HuH-7.5 (cell line): Measurements from ENCODE around the gene NDUFS1.
"Not testable (repeated sequence)": the region's sequence is repeated elsewhere in the genome, so short reads cannot be mapped to it uniquely, and the experiment has no call there.

Experiments used
- DNase-seq: peaks from one replicate; pipeline ENCODE4 v3.0.0; 2011; ENCODE audit warnings: low spot score

NDUFS1 gene

GRCh38 chr2:206098471-206098870, 60.8 kb downstream of the NDUFS1 start:
- DNase-seq: no peak

DNA sequence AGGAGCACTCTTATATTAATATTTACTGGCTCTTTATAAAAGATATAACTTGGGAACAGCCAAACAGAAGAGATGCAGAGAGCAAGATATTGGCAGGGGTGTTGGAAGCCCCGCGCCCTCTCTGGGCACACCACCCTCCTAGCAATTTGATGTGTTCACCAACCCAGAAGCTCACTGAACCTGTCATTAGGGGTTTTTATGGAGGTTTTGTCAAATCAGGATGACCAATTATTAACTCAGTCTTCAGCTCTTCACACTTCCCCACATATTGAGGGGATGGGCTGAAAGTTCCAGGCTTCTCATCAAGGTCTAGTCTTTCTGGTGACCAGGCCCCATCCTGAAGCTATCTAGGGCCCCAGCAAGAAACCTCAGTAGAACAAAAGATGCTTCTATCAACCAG, 62.4 kb downstream of the NDUFS1 start:
- no peak for DNase-seq

DNA sequence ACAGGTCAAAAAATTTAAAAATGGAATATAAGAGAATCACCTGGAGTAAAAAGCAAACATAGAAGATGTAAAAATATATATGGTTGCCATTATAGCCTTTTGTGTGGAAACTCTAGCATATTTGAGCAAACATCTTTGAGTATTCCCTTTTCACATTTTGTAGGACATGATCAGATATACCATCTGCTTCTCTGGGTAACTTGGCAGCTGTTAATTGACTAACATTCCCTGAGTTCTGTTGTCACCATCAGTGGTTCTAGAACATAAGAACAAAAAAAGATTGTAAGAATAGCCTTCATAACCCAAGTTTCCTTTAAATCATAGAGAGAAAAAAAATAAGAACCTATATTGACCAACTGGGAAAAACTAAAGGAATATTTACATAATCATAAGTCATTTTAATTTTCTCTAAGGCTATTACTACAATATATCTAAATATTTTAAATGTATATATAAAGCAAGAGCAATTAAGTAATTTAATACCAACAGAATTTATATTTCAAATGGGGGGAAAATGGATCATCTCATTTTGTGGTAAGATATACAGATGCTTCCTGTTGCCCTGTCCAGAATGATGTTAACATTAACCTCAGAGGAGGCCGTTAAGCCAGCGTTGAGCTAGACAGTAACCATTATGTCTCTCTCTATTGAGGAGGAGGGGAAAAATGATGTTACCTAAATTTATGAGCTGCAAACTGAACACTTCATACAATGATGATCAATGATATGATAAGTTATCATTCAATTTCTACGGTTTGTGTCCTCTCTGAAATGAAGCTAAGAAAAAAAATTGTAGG, 63.5 kb downstream of the NDUFS1 start:
- no peak for DNase-seq

DNA sequence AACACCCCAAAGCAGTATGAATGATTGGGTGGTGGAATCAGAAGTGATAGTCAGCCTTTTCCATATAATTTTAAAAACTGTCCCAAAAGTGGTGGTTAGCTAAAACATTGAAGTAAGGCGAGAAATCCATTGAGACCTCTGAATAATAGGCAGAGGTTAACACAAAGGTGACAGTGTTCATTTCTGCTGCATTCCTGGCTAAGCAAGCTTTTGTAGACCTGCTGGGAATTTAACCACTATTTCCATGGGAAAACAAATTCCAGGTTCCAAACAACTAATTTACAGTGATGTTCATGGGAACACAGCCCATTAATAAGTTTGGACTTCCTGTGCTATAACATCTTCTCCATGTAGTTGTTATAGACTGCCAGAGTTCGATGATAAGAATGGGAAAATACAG, 66.9 kb downstream of the NDUFS1 start:
- no peak for DNase-seq

DNA sequence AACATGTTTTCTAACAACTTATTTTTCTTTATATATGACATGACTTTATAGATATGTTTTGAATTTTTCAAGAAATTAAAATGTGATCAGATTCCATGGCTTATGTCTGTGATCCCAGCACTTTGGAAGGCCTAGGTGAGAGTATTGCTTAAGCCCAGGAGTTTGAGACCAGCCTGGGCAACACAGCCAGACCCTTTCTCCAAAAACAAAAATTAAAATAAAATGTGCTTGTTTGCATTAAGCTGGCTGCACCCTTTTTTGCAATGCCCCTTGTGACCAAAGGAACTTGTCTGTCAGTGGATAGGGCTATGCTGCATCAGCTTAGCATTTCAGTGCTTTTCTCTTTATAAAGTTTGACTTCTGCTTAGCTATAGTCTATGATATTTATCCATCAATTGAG, 71.0 kb downstream of the NDUFS1 start:
- DNase-seq: no peak

GRCh38 chr2:206086716-206087350, 72.4 kb downstream of the NDUFS1 start:
- peak; percentile 23 for DNase-seq

GRCh38 chr2:206085742-206086445, 73.3 kb downstream of the NDUFS1 start, which contains the start of gene INO80D:
TSS of gene INO80D (minus strand) at chr2:206086174. CDS start at chr2:206063016, 23,158 bp downstream.
- peak; percentile 61 for DNase-seq

DNA sequence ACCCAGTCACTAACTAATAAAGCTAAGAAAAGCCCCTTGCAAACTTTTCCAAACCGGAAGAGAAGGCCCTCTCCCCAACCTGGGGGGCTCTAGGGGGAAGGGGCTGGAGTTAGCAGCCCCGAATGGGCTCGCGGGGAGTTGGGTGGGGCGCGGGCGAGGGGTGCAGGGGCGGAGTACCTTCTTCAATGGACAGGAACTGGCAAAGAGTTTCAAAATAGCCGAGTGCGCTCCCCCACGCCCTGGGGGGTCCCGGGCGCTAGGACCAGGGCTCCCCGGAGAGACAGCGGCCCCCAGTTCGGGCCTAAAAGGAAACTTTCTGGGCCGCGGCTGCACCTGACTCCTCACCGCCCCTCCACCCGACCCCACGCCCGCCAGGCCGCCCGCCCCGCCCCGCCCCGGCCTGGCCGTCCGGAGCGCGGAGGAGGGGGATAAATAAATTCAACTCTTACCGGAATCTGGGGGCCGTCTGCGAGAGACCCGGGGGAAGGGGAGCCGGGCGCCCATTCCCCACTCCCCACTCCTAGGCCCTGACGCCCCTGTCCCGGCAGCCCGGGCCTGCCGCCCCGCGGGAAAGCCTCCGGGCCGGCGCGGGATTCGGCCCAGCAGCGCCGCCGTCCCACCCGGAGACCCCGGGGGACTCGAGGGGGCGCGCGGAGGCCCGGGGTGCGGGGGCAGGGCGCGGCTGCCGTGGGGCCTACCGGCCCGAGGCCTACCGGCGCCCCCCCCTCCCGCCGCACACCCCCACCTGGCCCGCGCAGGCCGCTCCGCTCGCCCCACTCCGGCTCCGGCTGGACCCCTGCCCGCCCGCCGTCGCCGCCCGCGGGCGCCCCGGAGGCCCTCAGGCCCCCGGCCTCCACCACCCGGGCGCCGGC, 74.1 kb downstream of the NDUFS1 start:
- peak; percentile 35 for DNase-seq

DNA sequence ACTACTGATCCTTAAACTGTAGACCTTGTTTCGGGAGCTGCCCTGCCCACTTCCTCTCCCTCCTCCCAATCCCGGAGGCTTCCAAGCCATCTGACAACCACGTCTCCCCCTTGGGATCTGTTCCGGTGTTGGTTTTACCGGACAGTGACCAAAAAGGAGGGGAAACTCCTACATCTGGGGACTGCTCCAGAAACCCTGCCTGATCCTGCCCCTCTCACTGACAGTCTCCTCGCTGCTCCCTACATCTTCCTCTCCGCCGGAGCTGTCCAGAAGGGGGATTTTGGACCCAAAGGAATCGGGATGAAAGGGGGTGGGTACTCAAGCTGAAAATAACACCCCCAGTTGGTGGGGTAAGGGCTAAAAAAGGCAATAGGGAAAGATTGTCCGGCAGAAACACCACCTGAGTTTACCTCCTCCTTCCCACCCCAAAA, 74.8 kb downstream of the NDUFS1 start:
- peak; percentile 45 for DNase-seq

DNA sequence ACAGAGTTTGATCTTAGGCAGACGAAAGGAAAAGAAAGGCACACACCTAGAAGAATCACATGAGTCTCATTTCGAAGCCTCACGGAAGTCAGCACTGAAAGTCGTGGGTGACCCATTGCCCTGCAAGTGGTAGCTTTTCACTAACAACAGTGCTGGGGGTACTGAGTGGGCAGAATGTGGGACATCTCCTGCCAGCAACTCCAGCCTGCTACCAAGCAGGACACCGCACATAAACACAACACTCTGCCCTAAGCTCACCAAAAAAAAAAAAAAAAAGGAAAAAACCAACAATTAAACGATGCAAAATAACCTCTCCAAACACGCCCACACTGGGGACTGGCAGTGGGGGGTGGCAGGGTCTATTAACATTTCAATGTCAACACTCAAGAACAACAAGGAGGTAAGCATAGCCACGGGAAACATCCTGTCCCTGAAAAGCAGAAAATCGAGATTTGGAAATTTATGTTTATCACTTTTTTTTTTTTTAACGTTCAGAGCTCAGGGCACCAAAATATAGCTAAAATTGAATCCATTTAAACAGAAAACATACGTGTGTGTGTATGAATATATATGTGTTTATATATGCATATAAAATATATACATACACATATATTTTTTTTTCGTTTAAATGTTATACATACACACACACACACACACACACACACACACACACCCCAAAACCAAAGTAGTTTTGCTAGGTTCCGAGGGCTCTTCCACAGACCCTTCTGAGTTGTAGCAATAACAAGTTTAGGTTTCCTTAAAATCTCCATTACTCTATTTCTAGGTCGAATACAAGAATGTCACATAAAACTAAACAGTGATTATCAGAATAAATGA, 75.4 kb downstream of the NDUFS1 start:
- no peak for DNase-seq

DNA sequence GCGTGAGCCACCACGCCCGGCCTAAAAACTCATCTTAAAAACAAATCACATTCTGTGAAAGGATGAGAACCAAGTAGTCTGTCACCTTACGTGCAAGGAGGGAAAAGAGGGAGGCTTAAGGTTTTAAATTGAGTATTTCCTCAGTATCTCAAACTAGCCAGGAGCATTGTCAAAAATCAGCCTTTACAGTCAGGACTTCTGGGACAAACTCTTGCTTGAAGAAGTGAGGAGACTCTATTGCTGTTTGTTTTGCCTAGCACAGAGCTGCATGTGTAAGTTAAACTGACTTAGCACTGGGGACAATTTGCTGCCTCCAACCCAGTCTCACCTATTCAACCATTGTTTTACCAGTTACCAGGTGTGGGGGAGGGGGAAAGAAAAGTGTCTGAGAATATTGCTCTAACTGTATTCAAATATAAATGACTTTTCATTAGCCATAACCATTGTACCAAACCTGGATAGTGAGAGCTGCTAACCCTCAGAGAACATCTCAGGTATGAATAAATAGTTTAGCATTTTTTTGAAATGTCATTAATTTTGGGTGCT, 76.9 kb downstream of the NDUFS1 start:
- DNase-seq: no peak

DNA sequence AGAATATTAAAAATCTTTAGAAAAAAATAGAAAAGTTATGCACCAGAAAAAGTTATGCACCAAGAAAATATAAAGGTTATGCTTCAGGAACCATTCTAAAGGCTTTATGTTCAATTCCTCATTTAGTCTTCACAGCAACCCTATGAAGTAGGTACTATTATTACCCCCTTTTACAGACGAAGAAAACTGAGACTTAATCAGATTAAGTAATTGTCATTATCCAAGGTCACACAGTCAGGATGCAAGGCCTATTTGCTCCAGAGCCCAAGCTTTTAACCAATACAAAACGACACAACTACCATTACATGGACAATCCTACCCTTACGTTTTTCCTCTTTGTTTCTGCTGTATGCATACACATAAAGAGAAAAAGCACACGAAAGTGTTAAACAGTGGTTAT, 78.3 kb downstream of the NDUFS1 start:
- no peak for DNase-seq

GRCh38 chr2:206079699-206080465, 79.4 kb downstream of the NDUFS1 start:
- no peak for DNase-seq

GRCh38 chr2:206077879-206078278, 81.4 kb downstream of the NDUFS1 start:
- not testable (repeated sequence) for DNase-seq

- DNase-seq: no peak
Observed at GRCh38 chr2:206075113-206075512, 84.1 kb downstream of the NDUFS1 start.

- DNase-seq: no peak
Observed at GRCh38 chr2:206071807-206072206, 87.4 kb downstream of the NDUFS1 start.

DNA sequence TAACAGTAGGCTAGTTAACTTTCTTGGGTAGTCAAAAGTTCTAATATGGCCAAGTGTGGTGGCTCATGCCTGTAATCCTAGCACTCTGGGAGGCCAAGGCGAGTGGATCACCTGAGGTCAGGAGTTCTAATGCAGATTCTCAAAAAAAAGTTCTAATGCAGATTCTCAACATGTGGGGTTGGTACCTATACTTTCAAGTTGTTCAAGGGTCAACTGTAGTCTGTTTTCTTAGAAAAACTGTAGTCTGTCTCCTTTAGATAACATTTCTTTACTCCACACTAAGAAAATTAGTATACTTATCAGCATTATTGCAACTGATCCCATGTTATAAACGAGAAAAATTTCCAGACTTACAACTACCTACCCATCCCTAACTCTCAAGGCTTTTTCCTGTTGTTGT, 89.8 kb downstream of the NDUFS1 start:
- DNase-seq: no peak

GRCh38 chr2:206068207-206068606, 91.0 kb downstream of the NDUFS1 start:
- no peak for DNase-seq
